ENCODE measurements around the gene ZBTB16.

DNA sequence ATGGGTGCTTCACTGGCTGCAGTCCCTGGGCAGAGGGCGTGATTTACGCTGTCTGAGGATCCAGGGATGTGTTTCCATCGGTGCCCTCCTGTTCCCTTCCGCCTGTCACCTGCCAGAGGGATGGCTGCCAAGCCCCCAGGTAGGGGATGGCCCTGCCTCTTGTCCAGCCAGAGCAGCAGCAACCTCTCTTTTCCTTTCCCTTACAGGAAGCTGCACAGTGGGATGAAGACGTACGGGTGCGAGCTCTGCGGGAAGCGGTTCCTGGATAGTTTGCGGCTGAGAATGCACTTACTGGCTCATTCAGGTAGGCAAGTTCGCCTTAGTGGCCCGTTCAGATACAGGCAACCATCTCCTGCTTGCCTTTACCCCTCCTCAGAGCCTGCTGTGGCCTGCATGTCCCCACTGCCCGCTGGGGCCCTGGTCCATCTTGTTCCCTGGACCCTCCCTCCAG is 96.6 kb downstream of the ZBTB16 start:
- TF ChIP-seq CTCF (IDR thresholded peaks at IDR 0.05) (no peak), REST (IDR thresholded peaks at IDR 0.05; ENCODE audit: insufficient read depth in 1 of 2, low read depth in 2 of 2, low read length in 1 of 2) (no peak), POLR2AphosphoS5 (IDR thresholded peaks at IDR 0.05; ENCODE audit: low read depth, low read length) (no peak), TCF7L2 (IDR thresholded peaks at IDR 0.05; ENCODE audit: low read depth, low read length) (no peak), SIN3A (IDR thresholded peaks at IDR 0.05; ENCODE audit: borderline replicate concordance, insufficient read depth, low read depth, low read length) (no peak)

Data from Panc1 (cell line).